Psoas muscle (tissue), 8 donors: ENCODE measurements around the gene SLCO1B3. TPM values are rescaled to one million over a fixed set of nuclear protein-coding genes. Genes with fewer than 3 reads are reported as not detected.

ENCODE experiments used
- ATAC-seq, 4 donors: fragments of 200-7000 bp; cut with Tn5 transposase; one replicate each; pipeline ENCODE4 v1.9.1; 2020; ENCODE audit warnings: moderate library complexity in 3 of 4, mild to moderate bottlenecking in 2 of 4
- DNase-seq, 2 donors: peaks; one replicate each; pipeline ENCODE4 v3.0.0-alpha.2; 2020
- H3K27ac ChIP-seq: fragments of 200-600 bp; one replicate; pipeline ENCODE4 v1.8.0; 2022
- H3K27me3 ChIP-seq, 3 donors: fragments of 200-600 bp in 1 of 3; one replicate each; pipeline versions ENCODE4 v1.6.1 to v1.8.0; 2013 to 2022; ENCODE audit warnings: low read length in 2 of 3, mild to moderate bottlenecking in 2 of 3, moderate library complexity in 1 of 3; ENCODE audit not compliant: insufficient read depth in 3 of 3
- H3K36me3 ChIP-seq, 2 donors: fragments of 200-600 bp in 1 of 2; one replicate each; pipeline versions ENCODE4 v1.6.1 to v1.8.0; 2013 to 2022; ENCODE audit warnings: low read depth in 1 of 2, mild to moderate bottlenecking in 1 of 2, moderate library complexity in 1 of 2; ENCODE audit not compliant: insufficient read depth in 1 of 2
- H3K4me1 ChIP-seq: fragments of 200-600 bp; one replicate; pipeline ENCODE4 v1.8.0; 2022
- H3K4me3 ChIP-seq: fragments of 200-600 bp; one replicate; pipeline ENCODE4 v1.8.0; 2022; ENCODE audit warnings: mild to moderate bottlenecking
- H3K9me3 ChIP-seq: fragments of 200-600 bp; one replicate; pipeline ENCODE4 v1.8.0; 2022
- WGBS, 3 donors: extraction: QIAGEN DNeasy Blood & Tissue Kit; methylation state at CpG; one replicate each; pipeline versions ENCODE4 v1.1.6 to v1.1.7; 2013; 5-methylcytosine and 5-hydroxymethylcytosine counted together
- intact Hi-C, 2 donors: fragments of 100-400 bp; cut with DNase I; formaldehyde crosslinking; loops; one replicate each; pipeline versions ENCODE4 v1.11.0 to v1.14.2; 2022
- polyA plus RNA-seq, 3 donors: library from polyadenylated mRNA; stranded (reverse); fragments of 200-250 nt; gene quantifications; one replicate each; pipeline ENCODE4 v1.2.3, GENCODE V29; 2013
- total RNA-seq, 4 donors: library from RNA; stranded (reverse); fragmentation: NEBNext Ultra II Directional in 2 of 4; extraction: Animal tissue kit (Norgen Biotek cat#: 25700) in 2 of 4; gene quantifications; one replicate each; pipeline versions ENCODE4 v1.2.1 to v1.2.4, GENCODE V29; 2021 to 2023
- TF ChIP-seq, protein P1 (sequence below): fragments of 200-600 bp; IDR thresholded peaks from one replicate; pipeline ENCODE4 v1.8.0; 2022; ENCODE audit warnings: antibody characterized with exemption
- donor health status: healthy with polysubstance abuse.
- donor health status: DM: no; HTN: no; CAD: no; lungs with moderate emphysema.
- donor health status: Bipolar disorder and iron deficiency.
- donor health status: healthy.
- donor health status: DM: yes; HTN: yes; CAD: no.
- donor health status: DM: no; HTN: no; CAD: no.
- donor health status: DM: no; HTN: no; CAD: no.
- donor health status: DM: yes; HTN: yes; CAD: no.

The SLCO1B3 gene
- total and polyA plus RNA-seq, 7 donors: 0.04 TPM; not detected in 6

DNA sequence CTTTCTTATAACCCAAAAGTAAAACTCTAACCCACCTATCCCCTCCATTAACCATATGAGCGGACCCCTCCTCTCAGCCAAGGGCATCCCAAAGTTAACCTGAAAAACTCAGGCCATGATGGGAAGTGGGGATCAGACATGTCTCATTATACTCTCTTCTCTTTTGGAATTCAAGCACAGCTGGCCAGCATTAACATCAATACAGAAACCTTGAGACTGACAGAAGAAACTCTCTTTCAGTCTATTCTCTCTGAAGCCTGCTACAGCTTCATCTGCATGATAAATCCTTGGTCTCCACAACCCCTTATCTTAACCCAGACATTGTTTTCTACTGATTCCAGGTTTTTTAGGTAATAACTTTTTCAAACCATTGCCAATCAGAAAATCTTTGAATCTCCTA is 17.5 kb upstream of the SLCO1B3 start:
- no peak for ATAC-seq
- no peaks in the 10 kb centered on the region for H3K9me3 ChIP-seq
- TF ChIP-seq, protein P1, sequence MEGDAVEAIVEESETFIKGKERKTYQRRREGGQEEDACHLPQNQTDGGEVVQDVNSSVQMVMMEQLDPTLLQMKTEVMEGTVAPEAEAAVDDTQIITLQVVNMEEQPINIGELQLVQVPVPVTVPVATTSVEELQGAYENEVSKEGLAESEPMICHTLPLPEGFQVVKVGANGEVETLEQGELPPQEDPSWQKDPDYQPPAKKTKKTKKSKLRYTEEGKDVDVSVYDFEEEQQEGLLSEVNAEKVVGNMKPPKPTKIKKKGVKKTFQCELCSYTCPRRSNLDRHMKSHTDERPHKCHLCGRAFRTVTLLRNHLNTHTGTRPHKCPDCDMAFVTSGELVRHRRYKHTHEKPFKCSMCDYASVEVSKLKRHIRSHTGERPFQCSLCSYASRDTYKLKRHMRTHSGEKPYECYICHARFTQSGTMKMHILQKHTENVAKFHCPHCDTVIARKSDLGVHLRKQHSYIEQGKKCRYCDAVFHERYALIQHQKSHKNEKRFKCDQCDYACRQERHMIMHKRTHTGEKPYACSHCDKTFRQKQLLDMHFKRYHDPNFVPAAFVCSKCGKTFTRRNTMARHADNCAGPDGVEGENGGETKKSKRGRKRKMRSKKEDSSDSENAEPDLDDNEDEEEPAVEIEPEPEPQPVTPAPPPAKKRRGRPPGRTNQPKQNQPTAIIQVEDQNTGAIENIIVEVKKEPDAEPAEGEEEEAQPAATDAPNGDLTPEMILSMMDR: no peak
- H3K4me1 ChIP-seq: no peaks in the 10 kb centered on the region
- 97 to 100% (median 97%) methylated on average over 1 of the region's 1 CpG for WGBS, 3 donors
- H3K27ac ChIP-seq: no peak overlapping the region
- no peak overlapping the region for H3K4me3 ChIP-seq
- peaks cover 0 to 2% (median 0%) of the 10 kb centered on the region in 3 donors for H3K27me3 ChIP-seq
- no peak for DNase-seq
- intact Hi-C loops: loop anchor here in 1 of 2 donors (10.0 kb wide), 1 partner anchor 148 kb away; no protein-coding TSS in a partner anchor
- no peaks in the 10 kb centered on the region for H3K36me3 ChIP-seq

DNA sequence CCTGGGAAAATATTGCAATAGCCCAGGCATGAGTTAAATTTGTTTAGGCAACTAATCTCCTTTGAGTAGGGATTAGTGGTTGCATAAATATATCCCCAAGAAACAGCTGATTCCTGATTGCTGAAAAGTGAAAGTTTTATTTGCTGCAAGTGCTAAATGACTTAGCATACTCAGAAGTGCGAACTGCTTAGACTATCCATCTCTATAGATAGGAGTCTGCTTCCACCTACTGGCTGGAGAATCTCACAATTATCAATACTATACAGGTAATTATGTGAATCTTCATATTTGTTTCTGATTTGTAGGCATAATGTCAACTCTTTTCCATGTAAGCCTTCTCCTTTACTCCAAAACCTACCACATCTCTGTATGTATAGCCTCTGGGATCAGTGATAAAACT is 12.0 kb upstream of the SLCO1B3 start:
- Histone ChIP-seq H3K9me3 (no peaks in the 10 kb centered on the region), H3K4me1 (no peaks in the 10 kb centered on the region), H3K27ac (no peak overlapping the region), H3K4me3 (no peak overlapping the region), H3K36me3 (no peaks in the 10 kb centered on the region), H3K27me3 (peaks cover 0 to 2% (median 0%) of the 10 kb centered on the region in 3 donors)
- ATAC-seq (no peak), DNase-seq (no peak)
- WGBS, 3 donors: 17 to 30% (median 20%) methylated on average over 1 of the region's 1 CpG
- intact Hi-C loops: loop anchor here in 1 of 2 donors (10.0 kb wide), 1 partner anchor 154 kb away; no protein-coding TSS in a partner anchor
- TF ChIP-seq, protein P1: no peak

DNA sequence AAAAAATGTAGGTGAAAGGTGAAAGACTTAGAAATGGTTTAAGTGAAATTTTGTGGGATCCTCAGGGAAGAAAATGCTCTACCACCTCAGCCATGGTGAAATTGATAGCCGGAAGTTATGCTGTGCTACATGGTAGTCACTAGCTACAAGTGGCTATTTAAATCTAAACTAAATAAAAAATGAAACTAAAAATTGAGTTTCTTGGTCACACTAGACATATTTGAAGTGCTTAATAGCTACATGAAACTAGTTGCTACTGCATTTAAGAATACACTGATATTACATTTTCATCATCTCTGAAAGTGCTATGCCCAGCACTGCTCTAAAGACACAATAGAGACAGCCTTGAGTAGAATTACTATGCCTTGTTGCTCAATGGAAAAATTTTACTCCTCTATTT is 10.3 kb upstream of the SLCO1B3 start:
- ATAC-seq (no peak), DNase-seq (no peak)
- 64 to 90% (median 69%) methylated on average over 1 of the region's 1 CpG for WGBS, 3 donors
- no peak overlapping the region for H3K4me3 ChIP-seq
- TF ChIP-seq, protein P1: no peak
- no peaks in the 10 kb centered on the region for H3K27me3 ChIP-seq
- H3K4me1 ChIP-seq: no peaks in the 10 kb centered on the region
- no peaks in the 10 kb centered on the region for H3K9me3 ChIP-seq
- no peak overlapping the region for H3K27ac ChIP-seq
- intact Hi-C loops: no loop called here
- no peaks in the 10 kb centered on the region for H3K36me3 ChIP-seq

GRCh38 chr12:20801035-20801434 is 9.5 kb upstream of the SLCO1B3 start:
- no peaks in the 10 kb centered on the region for H3K4me1 ChIP-seq
- TF ChIP-seq, protein P1: no peak
- H3K4me3 ChIP-seq: no peak overlapping the region
- ATAC-seq: no peak
- no peaks in the 10 kb centered on the region for H3K27me3 ChIP-seq
- no peak for DNase-seq
- no peaks in the 10 kb centered on the region for H3K36me3 ChIP-seq
- intact Hi-C loops: no loop called here
- H3K9me3 ChIP-seq: no peaks in the 10 kb centered on the region
- no peak overlapping the region for H3K27ac ChIP-seq

- DNase-seq (no peak), ATAC-seq (no peak)
- 69 to 82% (median 75%) methylated on average over 1 of the region's 1 CpG for WGBS, 3 donors
- Histone ChIP-seq H3K4me3 (no peak overlapping the region), H3K27ac (no peak overlapping the region), H3K36me3 (no peaks in the 10 kb centered on the region), H3K4me1 (no peaks in the 10 kb centered on the region), H3K27me3 (no peaks in the 10 kb centered on the region), H3K9me3 (no peaks in the 10 kb centered on the region)
- TF ChIP-seq, protein P1: no peak
- intact Hi-C loops: no loop called here
These were observed 4.6 kb upstream of the SLCO1B3 start for GRCh38 chr12:20805921-20806320.
